GM21529 (cell line): ENCODE data around the gene IGFBP7.

Experiments
- ATAC-seq: cut with Tn5 transposase; IDR thresholded peaks from one replicate; pipeline ENCODE4 v1.9.1; 2021; ENCODE audit not compliant: unreplicated experiment

IGFBP7 gene

GRCh38 chr4:57098415-57098814 lies 11.8 kb downstream of the IGFBP7 start:
- no peak for ATAC-seq

- no peak for ATAC-seq
Observed at GRCh38 chr4:57097711-57098110, 12.5 kb downstream of the IGFBP7 start.

- ATAC-seq: no peak
Observed at GRCh38 chr4:57095956-57096355, 14.2 kb downstream of the IGFBP7 start.

- no peak for ATAC-seq
Observed at GRCh38 chr4:57095245-57095644, 14.9 kb downstream of the IGFBP7 start.

- no peak for ATAC-seq
Observed at GRCh38 chr4:57094832-57095223, 15.4 kb downstream of the IGFBP7 start.

- ATAC-seq: no peak
Observed at GRCh38 chr4:57093845-57094831, 16.0 kb downstream of the IGFBP7 start.

- peak; percentile 84 for ATAC-seq
Observed at GRCh38 chr4:57091657-57092162, 18.5 kb downstream of the IGFBP7 start.

- ATAC-seq: no peak
Observed at GRCh38 chr4:57090079-57090478, 20.1 kb downstream of the IGFBP7 start.

GRCh38 chr4:57089549-57089948 lies 20.6 kb downstream of the IGFBP7 start:
- no peak for ATAC-seq

GRCh38 chr4:57086031-57086723 lies 24.0 kb downstream of the IGFBP7 start:
- ATAC-seq: no peak

- no peak for ATAC-seq
Observed at GRCh38 chr4:57085278-57085677, 24.9 kb downstream of the IGFBP7 start.

GRCh38 chr4:57084360-57084759 lies 25.8 kb downstream of the IGFBP7 start:
- ATAC-seq: no peak

GRCh38 chr4:57083090-57083489 lies 27.1 kb downstream of the IGFBP7 start:
- no peak for ATAC-seq

- ATAC-seq: no peak
Observed at GRCh38 chr4:57081651-57082621, 28.2 kb downstream of the IGFBP7 start.

GRCh38 chr4:57080781-57081650 lies 29.2 kb downstream of the IGFBP7 start:
- ATAC-seq: no peak

GRCh38 chr4:57078685-57079521 lies 31.3 kb downstream of the IGFBP7 start:
- ATAC-seq: no peak

- no peak for ATAC-seq
Observed at GRCh38 chr4:57077550-57078343, 32.4 kb downstream of the IGFBP7 start.

GRCh38 chr4:57076646-57077045 lies 33.5 kb downstream of the IGFBP7 start:
- ATAC-seq: no peak
